Fibroblast of villous mesenchyme (primary cell): ENCODE data around the gene PI4KB. TPM values are rescaled to one million over a fixed set of nuclear protein-coding genes. Genes with fewer than 3 reads are reported as not detected.

ENCODE experiments used
- DNase-seq: peaks from one replicate; pipeline ENCODE4 v3.0.0-alpha.2; 2010; ENCODE audit warnings: low read depth
- H3K4me3 ChIP-seq: 2 replicates; pipeline ENCODE4 v1.5.1; 2011; ENCODE audit warnings: low read depth, mild to moderate bottlenecking, low read length
- CTCF ChIP-seq: IDR thresholded peaks from 2 replicates; pipeline ENCODE4 v1.5.1; 2012; ENCODE audit warnings: low read depth, mild to moderate bottlenecking, low read length; ENCODE audit not compliant: insufficient read depth
- total RNA-seq: library from RNA; depleted of rRNA; stranded (reverse); fragments of >200 nt; gene quantifications from 2 replicates; pipeline ENCODE4 v1.2.3, GENCODE V29; 2012

Gene PI4KB
- total RNA-seq, 1 donor = 85.5 TPM

GRCh38 chr1:151334822-151335221 lies 7.6 kb upstream of the PI4KB start:
- no peak overlapping the region for H3K4me3 ChIP-seq
- no peak for DNase-seq
- TF ChIP-seq CTCF = no peak

- peak overlapping the region; percentile 90 for H3K4me3 ChIP-seq
- no peak for DNase-seq
- TF ChIP-seq CTCF = no peak
Measured at GRCh38 chr1:151327903-151328674, 873 bp upstream of the PI4KB start.

DNA sequence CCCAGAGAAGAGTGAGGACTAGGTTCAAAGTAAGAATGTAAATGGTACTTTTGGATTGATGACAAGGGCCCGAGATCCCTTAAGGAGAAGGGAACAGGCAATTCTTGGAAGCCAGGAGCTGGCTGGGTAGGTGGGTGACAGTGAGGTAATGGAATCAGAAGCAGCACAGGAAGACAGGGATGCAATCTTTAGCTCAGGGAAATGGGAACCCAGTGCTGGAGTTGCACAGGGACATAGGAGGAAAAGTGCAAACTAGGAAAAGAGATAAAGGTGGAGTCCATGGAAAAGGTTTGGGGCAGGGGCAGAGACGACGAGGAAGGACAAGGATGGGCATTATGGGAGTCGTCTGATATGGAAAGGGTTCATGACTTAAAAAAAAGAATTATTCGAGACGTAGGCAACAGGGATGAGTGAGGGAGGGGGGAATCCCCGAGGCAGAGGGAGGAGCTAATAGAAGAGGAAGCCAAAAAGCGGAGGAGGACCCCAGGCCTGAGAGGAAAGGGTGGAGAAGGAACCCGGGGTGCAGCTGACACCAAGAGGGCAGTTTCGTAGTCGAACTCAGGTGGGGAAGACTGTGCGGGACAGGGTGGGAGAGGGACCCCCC lies 495 bp downstream of the PI4KB start:
- no peak for TF ChIP-seq CTCF
- peak overlapping the region; percentile 90 for H3K4me3 ChIP-seq
- peak; percentile 41 for DNase-seq

GRCh38 chr1:151325646-151326429 lies 1.4 kb downstream of the PI4KB start:
- TF ChIP-seq CTCF = no peak
- peak overlapping the region; percentile 90 for H3K4me3 ChIP-seq
- DNase-seq = peak; percentile 52

- peak overlapping the region; percentile 90 for H3K4me3 ChIP-seq
- DNase-seq = peak; percentile 53
- no peak for TF ChIP-seq CTCF
Measured at GRCh38 chr1:151325231-151325630, 2.0 kb downstream of the PI4KB start.

GRCh38 chr1:151324390-151324930 lies 2.8 kb downstream of the PI4KB start:
- TF ChIP-seq CTCF = no peak
- DNase-seq = no peak
- H3K4me3 ChIP-seq = no peak overlapping the region
